ENCODE data around the gene WASF1. TPM values are rescaled to one million over a fixed set of nuclear protein-coding genes. Genes with fewer than 3 reads are reported as not detected.
"Not testable (repeated sequence)": the region's sequence is repeated elsewhere in the genome, so short reads cannot be mapped to it uniquely, and the experiment has no call there.

WASF1 gene
- total RNA-seq, 1 donor from 2014 or later = 11.4 TPM

DNA sequence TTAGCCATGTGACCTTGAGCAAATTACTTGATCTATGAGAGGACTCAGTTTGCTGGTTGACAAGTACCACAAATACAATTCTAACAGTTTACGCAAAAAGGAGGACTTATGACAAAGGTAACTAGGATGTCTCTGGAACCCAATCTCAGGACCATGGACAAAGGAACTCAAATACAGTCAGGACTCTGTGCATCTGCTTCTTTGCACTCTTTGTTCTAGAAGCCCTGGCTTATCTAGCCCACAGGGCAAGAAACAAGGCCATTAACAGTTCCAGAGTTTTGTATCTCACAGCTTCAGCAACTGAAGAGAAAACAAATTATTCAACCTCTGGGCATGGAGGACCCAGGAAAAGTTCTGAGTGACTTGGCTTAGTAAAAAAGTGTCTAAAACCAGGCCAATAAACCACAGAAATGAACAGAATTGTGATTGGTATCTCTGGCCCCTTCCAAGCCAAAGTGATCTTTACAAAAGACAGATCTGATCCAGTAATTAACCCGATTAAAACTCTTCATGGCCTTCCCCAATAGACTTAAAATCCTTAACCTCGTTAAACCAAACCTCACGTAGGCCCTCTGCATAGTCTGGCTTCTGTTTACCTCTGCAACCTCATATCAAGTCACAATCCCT is 5.9 kb downstream of the WASF1 start:
- no peak for DNase-seq

DNA sequence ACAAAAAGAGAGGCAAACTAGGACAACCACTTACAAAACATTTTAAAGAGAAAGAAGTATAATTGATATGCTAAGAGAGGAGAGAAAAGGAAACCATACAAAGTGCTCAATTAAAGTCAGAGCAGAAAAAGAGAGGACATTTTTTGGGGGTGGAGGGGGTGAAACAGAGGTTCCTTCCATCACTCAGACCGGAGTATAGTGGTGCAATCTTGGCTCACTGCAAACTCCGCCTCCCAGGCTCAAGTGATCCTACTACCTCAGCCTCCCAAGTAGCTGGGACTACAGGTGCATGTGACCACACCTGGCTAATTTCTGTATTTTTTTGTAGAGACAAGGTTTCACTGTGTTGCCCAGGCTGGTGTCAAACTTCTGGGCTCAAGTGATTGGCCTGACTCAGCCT is 9.4 kb downstream of the WASF1 start:
- no peak for DNase-seq

DNA sequence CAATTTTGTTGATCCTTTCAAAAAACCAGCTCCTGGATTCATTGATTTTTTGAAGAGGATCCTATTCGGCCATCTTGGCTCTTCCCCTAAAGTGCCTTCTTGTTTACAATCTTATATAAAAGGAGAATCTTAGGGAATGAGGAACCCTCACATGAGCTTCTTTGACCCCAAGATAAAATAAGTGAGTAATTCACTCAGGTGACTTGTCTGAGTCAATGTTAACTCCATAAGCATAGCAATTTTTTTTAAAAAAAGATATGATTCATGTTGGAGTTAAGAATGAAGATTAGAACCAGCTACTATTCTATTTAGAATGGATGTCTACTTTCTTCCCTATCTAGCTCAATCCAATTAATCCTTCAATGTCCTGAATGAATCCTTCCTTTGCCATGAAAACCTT is 21.0 kb downstream of the WASF1 start:
- no peak for DNase-seq

DNA sequence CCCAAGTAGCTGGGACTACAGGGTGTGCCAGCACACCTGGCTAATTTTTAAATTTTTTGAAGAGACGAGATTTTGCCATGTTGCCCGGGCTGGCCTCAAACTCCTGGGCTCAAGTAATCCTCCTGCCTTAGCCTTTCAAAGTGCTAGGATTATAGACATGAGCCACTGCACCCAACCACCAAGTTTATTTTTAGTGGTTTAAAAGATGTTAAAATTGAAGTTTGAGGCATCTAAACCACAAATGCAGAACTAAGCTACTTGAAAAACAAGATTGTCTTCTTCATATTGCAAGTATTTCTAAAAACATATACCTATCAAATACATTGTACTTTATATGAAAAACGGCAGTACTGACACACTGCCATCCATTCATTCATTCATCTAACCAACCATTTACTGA is 31.6 kb downstream of the WASF1 start:
- no peak for DNase-seq

DNA sequence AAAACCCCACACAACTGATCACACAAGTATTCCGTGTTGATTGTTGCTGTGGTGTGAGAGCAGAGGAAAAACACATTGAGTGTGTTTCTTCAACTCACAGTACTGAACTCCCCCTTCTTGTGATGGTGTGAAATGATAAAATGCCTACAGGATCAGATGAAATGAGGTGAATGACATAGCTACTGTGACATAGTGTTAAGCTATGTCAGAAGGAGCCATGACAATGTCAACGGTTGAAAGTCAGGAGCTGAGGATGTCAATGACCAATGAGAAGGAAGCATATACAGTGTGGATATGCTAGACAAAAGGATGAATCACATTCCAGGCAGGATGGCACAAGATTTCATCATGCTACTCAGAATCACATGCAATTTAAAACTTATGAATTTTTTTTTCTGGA is 38.8 kb downstream of the WASF1 start:
- peak; percentile 17 for DNase-seq

DNA sequence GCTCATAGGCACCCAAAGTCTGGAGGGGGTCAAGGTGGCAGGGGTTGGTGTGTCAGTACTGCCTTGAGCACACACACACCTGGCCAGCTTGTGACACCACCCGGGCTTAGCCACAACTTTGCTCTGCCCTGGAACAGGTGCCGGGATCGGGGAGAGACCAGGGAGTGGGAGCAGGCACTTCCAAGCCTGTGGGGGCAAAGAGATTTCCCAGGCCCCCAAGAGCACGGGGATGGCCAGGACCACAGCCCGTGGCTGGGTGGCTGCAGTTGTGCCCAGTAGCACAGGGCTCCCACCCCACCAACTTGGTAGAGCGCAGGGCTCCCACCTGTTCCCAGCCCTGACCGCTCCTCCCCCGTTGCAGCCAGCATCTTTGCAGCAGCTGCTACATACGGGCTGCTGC is 40.4 kb downstream of the WASF1 start:
- no peak for DNase-seq

DNA sequence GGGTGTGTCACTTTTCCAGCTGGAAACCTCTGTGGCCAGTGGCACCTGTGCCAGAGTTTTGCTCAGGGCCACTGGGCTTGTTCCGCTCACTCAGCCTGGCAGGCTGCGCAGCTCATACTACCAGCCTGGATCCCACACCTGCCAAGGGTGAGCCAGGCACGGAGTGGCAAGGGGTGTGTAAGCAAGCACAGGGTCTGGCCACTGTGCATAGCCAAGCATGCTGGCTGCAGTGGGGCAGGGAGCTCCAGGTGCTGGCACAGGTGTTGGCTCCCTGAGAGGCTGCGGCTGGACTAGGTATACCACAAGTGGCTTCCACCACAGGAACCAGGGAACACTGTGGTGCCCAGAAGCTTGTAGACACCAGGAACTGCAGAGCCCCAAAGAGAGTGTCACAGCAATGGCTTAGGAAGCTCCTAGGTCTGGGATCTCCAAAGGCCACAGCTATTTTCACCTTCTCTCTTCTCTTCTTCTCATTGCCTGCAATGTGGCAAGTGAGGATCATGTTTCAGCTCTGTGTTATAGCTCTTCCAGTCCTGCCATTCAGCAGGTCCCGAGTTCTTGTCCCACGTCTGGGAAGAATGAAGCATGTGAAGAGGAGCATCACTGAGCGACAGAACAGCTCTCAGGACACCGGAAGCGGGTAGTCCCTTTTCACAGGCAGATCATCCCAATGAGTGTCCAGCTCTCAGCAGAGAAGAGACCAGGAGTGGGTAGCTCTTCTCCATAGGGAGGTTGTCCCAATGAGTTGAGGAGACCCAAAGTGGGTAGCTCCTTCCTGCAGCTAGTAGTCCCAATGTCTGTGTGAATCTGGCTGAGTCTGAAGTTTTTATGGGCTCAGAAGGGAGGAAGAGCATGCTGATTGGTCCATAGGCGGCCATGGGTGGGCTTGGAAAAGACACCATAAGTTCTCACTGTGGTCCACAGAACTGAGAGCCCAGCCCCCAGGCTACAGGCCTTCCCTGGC is 41.3 kb downstream of the WASF1 start:
- no peak for DNase-seq

DNA sequence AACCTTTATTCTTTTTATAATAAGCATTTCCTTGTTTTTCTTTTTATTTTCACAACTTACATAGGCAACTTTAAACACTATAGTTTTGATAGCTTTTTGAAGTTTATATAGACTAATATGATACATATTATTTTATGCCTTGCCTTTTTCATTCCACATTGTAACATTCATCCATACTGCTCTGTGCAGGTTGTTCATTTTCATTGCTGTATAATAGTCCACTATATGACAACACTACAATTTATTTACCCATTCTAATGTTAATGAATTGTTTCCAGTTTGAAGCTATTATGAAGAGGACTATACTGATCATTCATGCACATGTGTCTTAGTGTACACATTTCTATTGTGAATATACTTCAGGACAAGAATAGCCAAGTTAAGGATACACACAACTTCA is 49.1 kb downstream of the WASF1 start:
- DNase-seq = no peak

DNA sequence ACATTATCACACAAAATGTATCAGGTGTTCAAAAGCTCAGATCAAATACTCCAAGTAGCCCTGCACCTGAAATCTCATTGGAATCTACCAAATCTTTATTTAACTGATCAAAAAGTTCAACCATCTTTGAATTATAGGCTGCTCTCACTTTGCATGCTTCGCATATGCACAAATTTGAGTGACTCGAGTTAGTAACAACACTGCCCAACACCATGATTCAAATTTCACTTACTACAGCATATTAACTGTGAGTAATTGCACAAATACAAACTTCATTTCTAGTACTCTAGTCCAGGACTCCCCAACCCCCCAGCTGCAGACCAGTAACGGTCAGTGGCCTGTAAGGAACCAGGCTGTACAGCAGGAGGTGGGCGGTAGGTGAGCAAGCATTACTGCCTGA is 51.1 kb downstream of the WASF1 start:
- no peak for DNase-seq

DNA sequence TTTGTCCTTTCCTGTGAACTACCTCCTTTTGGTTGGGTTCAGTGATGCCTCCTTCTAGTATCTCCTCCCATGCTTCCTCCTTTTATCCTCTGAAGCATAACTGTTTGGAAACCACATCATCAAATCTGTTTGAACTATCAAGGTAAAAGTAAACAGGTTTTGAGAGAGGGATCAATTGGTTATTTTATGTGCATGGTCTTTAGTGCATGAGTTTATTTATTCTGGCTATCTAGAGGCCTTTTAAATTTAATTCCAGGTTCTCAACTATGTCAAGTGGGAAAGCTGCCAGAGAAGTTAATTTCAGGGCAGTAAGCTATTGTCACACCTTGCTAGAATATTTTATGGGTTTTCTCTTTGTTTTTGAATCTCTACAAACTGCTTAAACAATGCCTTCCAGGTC is 54.1 kb downstream of the WASF1 start:
- DNase-seq = no peak

DNA sequence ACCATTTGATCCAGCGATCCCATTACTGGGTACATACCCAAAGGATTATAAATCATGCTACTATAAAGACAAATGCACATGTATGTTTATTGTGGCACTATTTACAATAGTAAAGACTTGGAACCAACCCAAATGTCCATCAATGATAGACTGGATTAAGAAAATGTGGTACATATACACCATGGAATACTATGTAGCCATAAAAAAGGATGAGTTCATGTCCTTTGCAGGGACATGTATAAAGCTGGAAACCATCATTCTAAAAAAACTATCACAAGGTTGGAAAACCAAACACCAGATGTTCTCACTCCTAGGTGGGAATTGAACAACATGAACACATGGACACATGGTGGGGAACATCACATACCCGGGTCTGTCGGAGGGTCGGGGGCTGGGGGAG is 57.8 kb downstream of the WASF1 start:
- DNase-seq = not testable (repeated sequence)

DNA sequence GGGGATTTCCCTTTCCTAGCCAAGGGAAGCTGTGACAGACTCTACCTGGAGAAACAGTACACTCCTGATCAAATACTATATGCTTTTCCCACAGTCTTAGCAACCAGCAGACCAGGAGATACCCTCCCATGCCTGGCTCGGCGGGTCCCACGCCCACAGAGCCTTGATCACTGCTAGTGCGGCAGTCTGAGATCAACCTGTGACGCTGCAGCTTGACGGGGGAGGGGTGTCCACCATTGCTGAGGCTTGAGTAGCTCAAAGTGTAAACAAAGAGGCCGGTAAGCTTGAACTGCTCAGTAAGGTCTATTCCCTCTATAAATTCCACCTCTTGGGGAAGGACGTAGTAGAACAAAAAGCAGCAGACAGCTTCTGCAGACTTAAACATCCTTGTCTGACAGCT is 63.2 kb downstream of the WASF1 start:
- no peak for DNase-seq

DNA sequence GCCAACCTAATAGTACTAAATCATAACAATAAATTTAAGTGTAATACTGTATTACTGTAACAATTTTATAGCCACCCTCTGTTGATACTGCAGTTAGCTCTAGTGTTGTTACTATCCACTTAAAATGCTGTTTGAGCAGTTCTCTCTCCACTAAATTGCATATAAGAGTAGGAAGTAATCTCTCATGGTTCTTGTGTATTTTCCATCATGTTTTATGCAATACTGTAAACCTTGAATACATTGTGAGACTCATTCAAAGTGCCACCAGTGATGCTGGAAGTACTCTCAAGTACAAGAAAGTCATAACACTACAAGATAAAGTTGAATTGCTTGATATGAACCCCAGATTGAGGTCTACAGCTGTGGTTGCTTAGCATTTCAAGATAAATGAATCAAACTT is 65.5 kb downstream of the WASF1 start:
- no peak for DNase-seq

DNA sequence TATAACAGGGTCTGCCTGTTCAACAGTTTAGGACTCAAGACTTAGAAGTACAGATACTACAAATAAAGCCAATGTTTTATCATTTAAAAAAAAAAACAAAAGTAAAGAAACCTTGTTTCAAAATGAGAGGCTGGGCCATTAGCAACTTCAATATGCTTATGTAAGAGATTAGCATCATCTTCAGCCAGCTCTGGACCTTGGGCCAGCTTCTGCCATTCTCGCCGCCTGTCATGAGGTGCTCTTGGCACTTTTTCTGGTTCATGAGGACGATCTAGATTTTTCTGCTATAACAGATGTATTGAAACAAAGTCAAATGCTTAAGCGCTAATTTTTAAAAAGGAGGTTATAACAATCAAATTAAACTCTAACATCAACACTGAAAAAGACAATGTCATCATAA is 74.2 kb downstream of the WASF1 start:
- DNase-seq = no peak

DNA sequence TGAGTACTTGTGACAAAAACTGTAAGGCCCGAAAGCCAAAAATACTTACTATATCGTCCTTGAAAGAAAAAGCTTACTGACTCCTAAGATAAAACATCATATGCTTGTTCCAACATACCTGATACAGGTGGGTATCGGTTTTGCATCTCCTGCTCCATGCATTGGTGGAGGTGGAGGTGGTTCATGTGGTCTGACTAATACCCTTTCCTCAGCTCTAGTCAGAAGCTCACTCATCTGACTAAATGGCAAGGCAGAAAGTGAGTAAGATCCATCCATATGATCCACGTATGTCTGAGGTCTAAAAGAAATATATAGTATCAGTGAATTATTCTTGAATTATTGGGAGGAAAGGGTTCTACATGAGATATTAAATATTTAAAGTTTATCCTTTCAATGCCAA is 76.2 kb downstream of the WASF1 start:
- DNase-seq = no peak

DNA sequence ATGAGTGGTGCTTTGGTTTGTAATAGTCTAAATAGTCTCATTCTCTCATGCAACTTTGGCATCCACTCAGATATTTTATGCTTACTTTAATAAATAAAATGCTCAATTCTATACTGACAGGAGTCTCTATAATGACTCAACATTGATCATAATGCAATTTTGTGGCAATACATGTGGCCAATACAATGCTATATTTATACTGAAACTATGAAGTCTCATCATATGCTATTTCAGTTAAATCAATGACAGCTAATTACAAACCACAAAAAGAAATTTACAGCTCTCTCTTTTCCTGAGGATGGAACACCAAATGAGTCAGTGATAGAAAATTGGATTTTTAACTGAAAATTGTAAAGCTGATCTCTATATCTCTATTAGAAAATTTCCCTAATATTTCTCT is 77.1 kb downstream of the WASF1 start:
- no peak for DNase-seq

DNA sequence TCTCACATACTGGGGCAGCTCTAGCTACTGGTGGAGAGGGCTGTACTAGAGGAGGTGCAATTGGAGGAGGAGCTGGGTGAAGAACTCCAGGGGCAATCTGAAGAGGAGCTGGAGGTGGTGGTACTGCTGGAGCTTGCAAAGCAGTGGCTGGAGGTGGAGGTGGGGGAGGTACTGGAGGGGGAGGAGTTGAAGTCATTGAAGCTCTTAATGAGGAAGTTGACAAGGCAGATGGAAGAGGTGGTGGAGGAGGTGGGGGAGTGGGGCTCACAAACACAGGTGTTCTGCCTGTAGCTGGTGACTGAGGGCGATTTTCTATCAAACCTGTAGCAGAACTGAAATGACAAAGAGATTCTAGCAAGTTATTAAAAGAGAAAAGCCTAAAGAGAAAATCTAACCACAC is 77.6 kb downstream of the WASF1 start:
- DNase-seq = no peak

DNA sequence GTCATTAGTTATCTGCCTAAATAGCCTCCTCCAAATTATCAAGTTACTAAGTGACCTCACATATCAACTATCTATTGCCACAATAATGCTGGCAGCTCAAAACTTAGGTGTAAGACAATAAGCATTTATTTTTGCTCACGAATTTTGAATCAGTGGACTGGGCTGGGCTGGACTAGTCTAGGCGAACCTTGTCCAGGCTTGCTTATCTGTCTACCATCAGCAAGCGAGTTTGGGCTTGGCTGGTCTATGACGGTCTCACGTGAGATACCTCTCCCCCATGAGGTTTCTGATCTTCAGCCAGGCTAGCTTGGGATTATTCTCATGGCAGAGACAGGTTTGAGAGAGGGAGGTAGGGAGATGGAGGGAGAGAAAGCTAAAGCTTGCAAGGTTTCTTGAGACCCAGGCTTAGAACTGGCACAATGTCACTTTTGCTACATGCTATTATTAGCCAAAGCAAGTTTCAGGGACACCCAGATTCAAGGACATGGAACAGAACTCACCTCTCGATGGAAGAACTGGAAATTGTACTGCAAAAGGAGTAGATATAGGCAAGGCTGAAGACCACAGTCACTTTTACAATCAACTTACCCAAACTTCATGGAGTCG is 80.9 kb downstream of the WASF1 start:
- DNase-seq = no peak

DNA sequence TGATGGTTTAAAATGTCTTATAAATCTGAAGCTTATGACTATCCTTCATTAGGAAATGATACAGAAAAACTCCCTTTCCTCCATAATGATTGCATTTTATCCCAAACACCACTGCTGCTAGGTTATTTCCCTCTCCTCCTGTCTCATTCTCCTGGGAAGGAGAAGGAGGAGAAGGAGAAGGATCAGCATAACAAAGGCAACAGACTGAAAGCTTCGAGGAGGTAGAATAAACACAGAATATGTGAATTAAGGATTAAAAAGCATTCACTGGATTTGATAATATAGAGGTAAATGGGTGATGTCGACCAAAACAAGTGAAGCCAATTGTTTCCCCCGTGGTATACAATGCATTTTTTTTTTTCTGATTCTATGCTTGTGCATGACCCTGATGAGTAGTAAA is 82.0 kb downstream of the WASF1 start:
- no peak for DNase-seq

DNA sequence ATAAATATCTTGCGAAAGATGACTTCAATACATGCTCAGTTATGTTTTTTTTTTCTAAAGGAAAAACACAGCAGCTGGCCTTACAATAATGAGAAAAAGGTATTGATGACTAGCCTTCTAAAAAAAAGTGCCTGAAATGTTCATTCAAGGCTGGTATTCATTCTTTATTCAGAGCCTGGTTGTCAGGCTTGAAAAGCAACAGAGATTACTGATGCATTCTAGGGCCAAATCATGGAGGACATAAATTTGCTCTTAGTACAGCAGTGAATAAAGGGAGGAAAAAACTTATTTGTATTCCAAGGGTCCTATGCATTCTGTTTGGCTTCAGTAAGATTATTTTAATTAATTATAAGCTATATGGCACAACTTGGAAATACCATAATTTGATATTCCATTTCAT is 83.5 kb downstream of the WASF1 start:
- peak; percentile 11 for DNase-seq

DNA sequence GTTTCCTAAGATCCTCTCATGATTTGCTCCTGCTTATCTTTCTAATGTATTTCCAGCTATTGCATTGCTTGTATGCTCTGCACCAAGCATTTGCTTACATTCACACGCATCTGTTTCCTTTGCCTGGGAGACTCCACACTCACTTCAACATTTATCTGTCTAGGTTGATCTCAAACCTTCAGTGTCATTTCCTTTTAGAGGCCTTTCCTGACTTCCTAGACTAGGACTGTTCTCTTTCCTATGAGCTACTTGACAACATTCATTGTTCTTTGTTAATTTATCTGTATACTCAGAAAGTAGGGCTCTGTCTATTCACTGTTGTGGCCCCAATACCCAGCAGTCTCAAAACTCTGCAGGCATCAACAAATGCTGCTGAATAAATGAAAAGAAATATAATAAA is 84.4 kb downstream of the WASF1 start:
- peak; percentile 84 for DNase-seq

DNA sequence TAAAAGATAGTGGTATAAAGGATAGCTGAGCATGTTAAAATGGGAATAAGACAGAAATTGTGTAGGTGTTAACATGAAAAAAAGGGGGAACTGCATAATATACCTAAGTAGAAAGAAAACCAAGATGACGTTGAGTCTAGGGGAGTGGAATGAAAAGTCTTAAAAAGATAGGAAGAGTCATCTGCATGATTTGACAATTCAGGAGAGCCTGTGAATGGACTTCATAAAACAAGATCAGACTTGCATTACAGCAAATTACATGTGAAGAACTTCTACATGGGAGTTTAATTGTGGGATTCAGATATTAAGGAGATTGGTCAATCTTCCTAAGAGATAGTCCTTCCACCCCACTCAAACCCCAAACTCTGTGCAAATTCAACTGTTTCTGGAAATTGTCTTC is 85.5 kb downstream of the WASF1 start:
- DNase-seq = no peak

DNA sequence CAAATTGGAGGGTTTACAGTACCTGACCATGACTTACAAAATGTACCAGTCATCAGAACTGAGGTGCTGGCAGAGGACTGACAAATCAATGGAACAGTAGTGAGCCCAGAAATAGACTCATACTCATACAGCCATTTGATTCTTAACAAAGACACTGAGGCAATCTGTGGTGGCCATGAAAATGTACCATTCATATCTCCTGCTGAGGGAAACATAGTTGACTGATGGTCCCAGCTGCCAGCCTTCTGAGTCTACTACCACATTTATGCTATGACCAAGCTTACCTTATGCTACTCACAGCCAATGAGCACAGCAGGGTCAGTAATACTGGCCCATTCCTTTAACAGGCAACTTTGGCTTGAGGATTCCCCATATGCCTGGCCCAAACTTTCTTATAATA is 88.6 kb downstream of the WASF1 start:
- DNase-seq = no peak

DNA sequence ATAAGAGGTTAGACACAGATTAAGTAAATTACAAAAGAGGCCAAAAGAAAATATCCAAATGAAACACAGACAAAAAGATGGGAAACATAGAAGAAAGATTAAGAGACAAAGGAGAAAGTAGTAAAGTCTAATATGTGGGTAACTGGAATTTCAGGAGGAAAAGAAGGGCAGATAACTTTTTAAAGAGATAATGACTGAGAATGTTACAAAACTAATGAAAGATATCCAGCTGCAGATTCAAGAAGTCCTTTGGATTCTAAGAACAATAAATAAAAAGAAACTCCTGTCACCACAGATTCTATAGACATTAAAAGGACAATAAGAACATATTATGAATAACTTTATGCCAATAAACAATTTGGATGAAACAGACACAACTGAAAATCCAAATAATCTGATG is 90.1 kb downstream of the WASF1 start:
- DNase-seq = no peak
